T-helper 2 cell (primary cell): ENCODE data around the gene FAM53A.
"Not testable (repeated sequence)": the region's sequence is repeated elsewhere in the genome, so short reads cannot be mapped to it uniquely, and the experiment has no call there.

ENCODE experiments used
- DNase-seq, 5 experiments: peaks; one replicate each; pipeline versions ENCODE4 v3.0.0 to v3.0.0-alpha.2; 2012 to 2022

Gene FAM53A

DNA sequence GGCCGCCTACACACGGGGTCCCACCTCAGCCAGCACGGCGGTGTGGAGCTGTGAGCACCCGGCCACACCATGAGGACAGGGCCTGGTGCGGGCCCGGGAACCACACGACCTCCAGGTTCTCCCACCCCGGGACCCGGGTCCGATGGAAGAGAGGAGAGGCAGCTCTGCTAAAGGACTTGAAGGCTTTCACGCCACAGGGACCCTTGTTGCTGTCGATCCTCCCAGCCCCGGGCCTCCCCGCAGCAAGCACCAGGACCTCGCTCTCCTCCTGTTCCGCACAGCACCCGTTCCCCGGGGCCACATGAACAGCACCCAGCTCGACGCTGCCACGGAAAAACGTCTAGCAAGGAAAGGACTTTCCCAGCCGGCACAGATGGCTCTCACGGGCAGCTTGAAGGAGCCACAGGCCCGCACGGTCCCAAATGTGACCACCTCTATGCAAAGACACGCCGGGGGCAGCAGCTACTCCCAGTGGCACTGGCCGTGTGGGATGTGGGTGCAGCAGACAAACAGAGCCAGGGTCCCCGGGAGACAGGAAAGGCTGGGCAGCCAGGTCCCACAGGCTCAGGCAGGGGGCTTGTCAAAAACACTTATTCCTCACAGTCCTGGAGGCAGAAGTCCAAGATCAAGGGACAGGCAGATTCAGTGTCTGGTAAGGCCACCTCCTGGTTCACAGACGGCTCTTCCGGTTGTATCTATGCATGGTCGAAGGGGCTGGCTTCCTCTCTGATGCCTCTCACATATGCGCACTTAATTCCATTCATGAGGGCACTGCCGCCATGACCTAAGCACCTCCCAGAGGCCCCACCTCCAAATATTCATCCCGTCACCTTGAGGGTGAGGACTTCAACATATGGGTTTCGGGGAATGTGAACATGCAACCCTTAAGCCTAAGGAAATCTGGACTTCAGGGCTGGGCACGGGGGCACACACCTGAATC lies 24.7 kb downstream of the FAM53A start:
- no peak for DNase-seq

DNA sequence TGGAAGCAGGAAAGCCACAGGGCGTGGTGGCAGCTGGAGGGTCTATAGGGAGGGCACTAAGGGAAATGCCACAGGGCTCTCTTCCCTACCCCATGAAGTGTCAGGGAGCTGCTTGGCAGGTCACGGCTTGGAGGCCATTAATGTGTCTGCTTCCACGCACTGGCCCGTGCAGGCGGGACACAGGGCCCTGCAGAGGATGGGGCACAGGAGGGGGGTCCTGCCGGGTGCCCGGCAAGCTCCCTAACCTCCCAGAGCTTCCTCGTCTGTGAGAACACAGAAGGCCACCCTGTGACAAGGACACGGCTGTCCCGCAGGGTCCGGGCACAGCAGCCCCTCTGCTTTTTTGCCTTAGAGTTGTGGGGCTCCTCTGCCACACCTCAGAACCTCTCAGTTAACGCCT lies 25.5 kb downstream of the FAM53A start:
- DNase-seq: no peak

DNA sequence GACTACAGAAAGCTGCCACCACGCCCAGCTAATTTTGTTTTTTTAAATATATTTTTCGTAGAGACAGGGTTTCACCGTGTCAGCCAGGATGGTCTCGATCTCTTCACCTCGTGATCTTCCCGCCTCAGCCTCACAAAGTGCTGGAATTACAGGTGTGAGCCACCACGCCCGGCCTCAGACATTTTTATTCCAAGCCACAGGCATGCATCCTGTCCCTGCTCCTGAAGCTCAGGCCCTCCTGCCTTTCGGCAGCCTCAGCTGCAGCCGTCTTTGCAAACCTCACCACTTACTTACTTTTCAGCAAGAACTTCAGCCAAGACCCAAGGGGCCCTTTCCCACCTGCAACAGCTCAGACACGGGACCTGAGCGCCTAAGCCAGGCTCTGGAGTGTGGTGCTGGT lies 26.0 kb downstream of the FAM53A start:
- DNase-seq: no peak

DNA sequence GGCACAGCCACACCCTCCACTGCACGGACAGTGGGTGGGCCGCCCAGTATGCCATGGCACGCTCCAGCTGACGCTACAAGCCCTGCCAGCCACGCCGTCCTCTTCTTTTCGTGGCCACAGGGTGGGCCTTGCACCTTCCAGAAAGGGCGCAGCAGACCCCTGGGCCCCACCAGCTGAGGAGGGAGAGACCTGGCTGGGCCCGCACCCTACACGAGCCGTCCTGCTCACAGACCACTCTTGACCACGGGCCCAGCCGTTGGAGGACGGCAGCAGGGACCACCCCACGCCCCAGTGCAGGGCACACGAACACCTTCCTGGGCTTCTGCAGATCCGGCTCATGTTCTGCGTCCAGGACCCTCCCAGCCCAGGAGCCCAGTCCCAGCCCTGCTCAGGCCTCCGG lies 27.1 kb downstream of the FAM53A start:
- no peak for DNase-seq

DNA sequence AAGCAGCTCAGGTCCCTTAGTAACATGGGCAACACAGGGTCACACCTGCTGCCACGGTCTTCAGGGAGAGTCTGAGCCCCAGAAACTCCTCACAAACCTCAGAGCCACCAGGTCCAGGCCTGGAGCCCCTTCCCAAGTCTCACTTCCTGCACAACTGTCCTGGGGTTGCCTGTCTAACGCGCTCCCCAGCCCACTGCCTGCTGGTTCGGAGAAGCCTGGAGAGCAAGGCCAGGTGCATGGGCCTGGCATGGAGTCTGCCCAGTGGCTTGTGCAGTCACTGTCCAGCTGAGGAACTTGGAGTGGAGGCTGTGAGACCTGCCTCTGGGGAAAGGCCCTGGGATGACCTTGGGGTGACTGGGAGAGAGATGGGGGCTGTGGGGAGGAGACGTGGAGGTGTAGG lies 28.0 kb downstream of the FAM53A start:
- no peak for DNase-seq

DNA sequence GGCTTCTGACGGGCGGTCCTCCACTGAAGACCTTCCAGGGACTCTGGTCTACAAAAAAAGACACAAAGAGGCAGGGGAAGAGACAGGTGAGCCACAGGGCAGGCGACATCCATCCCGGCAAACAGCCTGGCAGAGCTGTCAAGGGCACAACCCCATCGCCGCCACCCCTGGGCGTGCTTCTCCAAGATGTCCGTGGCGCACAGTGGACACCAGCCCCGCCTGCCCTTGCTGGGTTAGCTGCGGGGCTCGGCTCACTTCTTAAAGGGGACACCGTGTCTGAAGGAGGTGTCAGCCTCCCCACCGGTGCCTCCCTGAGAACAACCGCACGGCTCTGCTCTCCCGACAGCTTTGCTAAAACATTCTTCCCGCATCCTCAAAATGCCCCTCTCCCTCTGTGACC lies 28.4 kb downstream of the FAM53A start:
- DNase-seq: no peak

DNA sequence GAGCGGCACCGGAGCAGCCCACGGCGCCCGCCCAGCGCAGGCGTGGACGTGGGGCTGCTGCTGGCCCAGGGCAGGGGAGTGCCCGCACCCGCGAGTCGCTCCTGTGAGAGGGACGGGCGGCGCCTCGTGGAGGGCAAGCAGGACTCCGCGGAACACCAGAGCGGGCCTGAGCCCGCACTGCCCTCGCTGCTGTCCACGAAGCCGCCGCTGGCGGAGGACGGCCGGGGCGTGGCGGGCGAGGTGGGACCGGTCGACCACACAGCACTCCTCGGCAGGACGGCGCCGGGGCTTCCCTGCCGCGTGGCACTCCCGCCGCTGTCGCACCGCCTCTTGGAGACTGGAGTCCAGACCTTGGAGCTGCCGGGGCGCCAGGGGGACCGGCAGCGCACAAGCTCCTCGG lies 29.0 kb downstream of the FAM53A start:
- no peak for DNase-seq

DNA sequence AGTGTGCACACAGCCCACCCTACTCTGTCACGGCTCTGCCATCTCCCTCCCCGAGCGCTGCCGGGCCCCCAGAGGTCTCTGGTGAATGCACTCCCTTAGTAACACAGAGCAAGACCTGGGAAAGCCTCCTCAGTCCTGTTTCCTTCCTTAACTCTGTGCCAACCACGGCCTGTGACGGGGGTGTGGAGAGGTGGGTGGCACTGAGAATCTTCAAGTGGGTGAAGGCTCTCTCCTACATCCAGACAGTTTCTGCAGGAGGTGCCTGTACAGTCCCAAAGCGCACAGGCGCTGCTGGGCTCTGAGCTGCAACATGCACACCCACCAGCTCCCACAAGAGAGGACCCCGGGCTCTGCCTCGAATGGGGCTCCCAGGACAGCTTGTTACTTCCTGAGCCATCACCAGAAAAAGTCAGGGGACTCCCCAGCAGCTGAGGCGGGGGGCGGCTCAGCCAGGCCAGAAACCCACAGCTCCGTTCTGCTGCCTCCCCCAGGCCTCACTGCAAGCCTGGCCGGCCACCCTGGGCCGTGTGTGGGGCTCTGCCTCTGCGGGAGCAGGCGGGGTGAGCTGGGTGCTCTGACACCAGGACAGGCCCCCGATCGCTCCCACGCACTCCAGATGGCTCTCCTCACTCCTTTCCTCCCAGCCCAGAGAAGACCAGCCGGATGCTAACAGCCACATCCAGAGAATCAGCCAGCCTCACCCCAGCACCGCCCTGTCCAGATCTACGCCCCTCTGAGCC lies 29.7 kb downstream of the FAM53A start:
- no peak for DNase-seq

DNA sequence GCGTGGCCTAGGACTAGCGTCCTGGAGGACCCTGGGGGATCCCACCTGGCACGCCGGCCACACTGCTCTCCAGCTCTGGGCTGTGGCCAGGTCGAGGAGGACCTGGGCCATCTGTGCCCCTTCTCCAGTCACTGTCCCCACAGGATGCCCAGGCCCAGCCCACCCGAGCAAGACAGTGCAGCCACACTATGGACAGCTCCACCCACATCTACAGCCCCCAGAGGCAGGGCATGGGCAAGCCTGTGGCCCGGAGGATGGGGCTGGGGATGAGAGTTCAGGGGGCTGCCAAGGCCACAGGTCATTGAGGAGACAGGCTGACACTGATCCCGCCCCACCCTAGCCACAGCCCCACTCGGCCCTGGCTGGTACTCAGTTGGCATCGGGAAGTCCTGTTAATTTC lies 30.3 kb downstream of the FAM53A start:
- no peak for DNase-seq

DNA sequence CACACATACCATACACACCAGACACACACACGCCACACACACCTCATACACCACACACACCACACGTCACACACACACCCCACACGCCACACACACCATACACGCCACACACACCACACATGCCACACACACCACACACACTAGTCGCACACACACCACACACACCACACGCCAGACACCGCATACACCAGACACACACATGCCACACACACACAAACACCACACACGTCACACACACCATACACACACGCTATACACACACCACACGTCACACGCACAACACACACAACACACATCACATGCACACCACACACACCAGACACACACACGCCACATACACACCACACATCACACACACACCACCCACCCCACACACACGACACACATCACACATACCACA lies 32.0 kb downstream of the FAM53A start:
- DNase-seq: no peak

DNA sequence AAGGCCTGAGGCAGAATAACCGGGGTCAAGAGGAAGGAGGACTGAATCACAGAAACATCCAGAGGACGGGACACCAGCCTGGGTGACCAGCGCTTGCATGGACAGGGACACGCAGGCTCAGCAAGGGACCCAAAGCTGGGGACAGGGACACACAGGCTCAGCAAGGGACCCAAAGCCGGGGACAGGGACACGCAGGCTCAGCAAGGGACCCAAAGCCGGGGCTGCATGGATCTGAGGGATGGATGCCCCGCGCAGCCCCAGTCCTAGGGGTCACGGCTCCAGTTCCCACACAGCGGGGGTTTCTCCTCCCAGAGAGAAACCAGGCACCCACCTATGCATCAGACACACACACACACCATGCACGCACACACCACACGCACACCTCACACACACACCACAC lies 32.5 kb downstream of the FAM53A start:
- DNase-seq: no peak

DNA sequence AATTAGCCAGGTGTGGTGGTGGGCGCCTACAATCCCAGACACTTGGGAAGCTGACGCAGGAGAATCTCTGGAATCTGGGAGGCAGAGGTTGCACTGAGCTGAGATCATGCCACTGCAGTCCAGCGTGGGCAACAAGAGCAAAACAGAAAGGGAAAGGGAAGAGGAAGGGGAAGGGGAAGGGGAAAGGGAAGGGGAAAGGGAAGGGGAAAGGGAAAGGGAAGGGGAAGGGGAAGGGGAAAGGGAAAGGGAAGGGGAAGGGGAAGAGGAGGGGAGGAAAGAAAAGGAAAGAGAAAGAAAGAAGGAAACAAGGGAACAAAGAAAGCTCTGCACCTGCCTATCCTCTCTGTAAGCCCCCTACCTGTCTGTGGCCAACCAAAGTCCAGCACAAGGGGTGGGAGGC lies 35.2 kb downstream of the FAM53A start:
- DNase-seq: no peak

DNA sequence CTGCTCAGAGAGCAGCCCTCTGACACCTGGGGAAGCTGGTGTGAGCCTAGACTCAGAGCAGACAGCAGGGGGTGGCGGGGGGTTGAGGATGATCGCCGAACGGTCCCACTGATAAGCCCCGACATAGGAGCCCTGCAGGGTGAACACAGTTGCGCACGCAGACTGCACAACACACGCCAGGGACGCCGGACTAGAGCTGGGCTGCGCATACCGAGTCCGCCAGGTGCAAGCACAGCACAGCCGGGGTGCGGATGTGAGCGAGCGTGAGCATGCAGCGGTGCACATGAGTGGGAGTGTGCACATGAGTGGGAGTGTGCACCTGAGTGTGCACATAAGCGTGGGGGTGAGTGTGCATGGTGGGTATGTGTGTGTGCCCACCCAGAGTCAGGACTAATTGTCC lies 36.7 kb downstream of the FAM53A start:
- DNase-seq: no peak

DNA sequence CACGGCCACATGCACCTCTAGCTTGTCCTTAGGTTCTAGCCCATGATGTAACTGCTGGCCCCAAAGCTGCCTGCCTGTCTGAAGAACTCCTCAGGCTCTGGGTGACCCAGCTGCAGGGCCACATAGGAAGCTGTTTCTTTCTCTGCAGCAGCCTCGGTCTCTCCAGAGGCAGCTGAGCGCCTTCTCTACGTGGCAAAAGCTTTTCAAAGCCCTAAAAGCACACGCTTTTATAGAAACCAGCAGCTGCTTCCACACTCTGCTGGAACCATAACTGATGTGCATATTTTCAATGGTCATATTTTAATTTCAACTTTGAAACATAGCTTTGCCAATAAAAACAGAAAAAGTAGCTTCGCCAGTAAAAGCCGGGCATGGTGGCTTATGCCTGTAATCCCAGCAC lies 37.4 kb downstream of the FAM53A start:
- no peak for DNase-seq

DNA sequence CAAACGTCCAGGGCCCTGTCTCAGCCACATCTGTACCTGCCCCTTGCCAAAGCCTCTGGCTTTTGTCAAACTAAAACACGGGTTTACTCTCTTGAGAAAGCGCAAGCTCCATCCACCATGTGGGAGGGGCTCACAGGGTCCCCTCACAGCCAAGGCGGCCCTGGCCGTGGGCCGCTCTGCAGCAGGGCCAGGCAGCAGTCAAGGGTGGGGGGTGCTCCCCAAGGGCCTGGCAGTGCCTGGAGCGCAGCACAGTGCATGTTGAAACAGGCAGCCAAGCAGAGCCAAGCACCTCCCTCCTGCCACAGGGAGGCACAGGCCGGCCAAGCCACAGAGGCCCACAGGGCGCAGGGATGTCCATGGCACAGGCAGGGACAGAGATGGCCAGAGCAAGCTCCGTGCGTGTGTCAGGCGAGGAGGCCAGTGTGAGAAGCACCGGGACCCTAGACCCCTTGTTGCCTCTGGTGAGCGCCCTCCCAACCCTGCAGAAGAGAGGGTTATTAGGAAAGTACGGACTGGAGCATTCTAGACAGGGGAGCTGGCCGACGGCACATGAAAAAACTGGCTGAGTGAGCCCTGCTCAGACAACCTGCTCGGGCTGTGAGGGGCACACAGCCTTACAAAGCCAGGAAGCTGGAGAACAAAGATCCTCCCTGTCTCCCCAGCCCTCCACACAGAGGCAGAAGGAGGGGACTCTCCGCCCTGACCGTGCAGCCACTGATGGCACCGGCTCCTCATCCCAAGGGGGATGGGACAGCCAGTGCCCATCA lies 39.0 kb downstream of the FAM53A start:
- DNase-seq: no peak

DNA sequence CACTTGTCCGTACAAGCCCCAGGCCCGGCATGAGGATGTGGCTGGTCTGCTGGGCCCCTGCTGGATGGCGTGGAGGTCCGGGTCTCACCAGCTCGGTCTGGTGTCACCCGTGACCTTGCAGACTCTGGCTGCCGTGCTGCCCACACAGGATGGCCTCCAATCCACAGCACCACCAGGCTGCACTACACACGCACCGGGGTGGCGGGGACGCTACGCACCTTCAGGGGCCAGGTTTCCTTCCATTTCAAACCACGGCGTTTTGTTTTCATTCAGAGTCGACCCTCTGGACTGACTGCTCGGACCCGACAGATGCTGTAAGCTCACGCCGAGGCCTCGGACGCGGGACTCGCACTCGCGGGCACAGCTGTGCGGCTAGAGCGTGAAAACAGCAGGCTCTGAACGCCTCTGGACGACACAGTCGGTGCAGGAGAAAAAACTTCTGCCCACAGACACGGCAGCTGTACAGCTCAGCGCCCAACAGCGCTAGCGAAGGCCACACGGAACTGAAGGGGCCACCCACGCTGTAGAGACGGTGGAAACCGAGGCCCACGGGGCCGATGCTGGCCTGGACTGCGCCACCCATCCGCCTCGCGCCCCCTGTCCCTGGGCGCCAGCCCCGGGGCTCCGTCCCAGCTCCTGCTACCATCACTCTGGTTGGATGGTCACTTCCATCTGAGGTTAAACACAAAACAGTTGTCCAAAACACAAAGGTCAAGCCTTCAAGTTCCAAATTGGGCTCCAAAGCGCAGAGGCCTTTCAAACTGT lies 40.0 kb downstream of the FAM53A start:
- DNase-seq: no peak

DNA sequence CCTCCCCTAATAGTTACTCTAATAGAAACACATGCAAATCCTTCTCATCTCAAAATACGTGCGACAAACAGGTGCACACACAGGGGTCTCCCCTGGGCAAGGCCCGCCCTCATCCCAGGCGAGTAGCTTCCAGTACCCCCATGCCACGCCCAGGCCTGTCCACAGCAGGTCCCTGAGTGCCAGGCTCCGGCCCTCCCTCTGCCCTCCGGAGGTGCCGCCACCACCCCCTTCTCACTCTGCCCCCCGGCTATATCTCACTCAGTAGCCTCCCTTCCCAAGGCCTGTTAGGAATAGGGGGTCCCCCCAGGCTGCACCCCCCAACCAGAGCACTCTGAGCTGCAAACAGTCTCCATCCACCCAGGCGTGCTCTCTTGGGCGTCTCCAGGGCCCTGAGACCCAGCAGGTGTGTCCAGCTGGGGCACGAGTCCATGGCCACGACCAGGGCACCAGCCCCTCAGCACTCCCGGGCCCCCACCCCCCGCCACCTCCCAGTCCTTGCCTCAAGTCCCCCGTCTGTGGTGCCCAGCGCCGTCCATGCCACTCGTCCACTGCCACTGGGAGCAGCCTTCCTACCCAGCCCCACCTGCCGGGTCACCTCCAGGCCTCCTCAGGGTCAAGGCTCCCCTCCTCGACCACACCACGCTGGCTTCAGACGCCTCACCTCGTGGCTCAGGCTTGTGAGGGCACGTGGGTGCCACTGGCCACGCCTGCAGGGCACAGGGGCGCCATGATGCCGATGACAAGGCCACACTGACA lies 41.7 kb downstream of the FAM53A start:
- DNase-seq: no peak

DNA sequence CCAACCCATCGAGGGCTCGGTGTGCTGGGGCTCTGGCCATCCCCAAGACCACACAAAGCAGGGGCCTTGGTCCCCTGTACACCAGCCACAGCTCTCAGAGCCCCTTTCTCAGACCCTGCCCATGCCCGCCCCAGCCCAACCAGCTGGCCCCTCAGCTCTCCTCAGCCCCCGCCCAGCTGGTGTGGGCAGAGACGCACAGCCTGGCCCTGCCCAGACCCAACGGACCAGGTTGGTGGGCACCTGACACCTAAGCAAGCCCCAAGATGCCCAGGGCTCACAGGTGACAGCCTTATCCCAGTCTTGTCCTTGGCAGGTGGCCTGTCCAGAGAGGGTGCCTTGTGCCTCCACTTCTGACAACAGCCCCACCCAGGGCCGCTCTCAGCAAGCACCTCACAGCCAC lies 42.4 kb downstream of the FAM53A start:
- no peak for DNase-seq

DNA sequence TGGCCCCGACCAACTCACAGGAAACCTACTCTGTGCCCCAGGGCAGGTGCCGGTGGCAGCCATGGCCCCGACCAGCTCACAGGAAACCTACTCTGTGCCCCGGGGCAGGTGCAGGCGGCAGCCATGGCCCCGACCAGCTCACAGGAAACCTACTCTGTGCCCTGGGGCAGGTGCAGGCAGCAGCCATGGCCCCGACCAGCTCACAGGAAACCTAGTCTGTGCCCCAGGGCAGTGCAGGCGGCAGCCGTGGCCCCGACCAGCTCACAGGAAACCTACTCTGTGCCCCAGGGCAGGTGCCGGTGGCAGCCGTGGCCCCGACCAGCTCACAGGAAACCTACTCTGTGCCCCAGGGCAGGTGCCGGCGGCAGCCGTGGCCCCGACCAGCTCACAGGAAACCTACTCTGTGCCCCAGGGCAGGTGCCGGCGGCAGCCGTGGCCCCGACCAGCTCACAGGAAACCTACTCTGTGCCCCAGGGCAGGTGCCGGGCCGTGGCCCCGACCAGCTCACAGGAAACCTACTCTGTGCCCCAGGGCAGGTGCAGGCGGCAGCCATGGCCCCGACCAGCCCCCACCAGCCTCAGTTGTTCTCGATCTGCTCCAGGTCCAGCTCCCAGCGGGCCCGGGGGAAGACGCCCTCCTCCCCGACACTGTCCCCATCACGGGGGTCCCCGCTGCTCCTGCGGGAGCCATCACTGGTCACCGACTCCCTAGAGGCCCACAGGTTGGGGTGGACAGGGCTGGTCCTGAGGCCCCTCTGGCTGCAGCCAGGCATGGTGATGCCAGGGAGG lies 43.2 kb downstream of the FAM53A start:
- DNase-seq: not testable (repeated sequence)

DNA sequence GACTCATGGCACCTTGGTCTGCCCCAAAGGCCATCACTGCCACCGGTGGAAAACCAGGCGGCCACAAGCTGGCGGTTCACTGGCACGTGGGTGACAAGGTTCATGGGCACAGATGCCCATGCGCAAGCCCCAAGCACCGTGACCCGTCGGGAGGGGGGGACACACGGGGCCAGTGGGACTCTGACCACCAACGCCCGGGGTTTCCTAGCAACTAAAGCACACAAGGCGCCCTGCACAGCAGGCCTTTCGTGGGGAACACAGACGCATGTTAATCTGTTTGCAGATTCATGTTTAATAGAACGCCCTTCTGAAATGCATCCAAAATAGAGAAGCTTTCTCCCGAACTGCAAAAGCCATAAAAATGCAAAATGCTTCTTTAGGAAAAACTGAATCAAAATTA lies 43.9 kb downstream of the FAM53A start:
- no peak for DNase-seq

DNA sequence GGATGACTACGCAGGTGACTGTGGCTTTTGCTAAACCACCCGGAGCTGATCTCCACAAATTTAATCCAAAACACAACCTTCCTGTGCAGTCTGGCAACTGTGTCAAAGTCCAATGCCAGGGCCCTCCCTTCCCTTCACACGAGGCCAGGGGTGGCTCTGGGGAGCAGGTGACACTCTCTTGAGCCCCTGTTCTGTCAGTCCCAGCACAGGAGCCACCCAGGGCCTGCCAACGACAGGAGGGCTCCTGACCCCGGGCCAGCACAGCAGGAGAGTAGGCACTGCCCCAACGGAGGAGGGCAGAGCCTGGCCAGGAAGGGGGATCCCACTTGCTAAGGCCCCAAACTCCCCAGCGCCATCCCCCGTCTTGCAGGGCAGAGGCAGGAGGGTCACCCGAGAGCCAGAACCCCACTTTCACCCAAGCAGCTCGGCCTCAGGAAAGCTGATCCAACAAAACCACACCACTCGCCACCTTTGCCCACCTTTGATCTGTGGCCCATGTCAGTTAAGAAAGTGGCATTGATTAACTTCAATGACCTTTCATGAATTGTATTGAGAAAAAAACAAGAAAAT lies 44.7 kb downstream of the FAM53A start:
- no peak for DNase-seq
